Gastrocnemius medialis (tissue), 4 donors: ENCODE data around the gene TAOK1. TPM values are rescaled to one million over a fixed set of nuclear protein-coding genes. Genes with fewer than 3 reads are reported as not detected.

Source experiments
- ATAC-seq, 2 donors: fragments of 150-250 bp; one replicate each; pipeline ENCODE4 v1.9.1; 2016
- DNase-seq, 2 donors: peaks; one replicate each; pipeline ENCODE4 v3.0.0-alpha.2; 2019
- H3K27ac ChIP-seq, 4 donors: fragments of 200-600 bp; sonication (generic); 1 replicate in 1 of 4; 2 replicates in 3 of 4; pipeline ENCODE4 v1.5.1; 2016 to 2018; ENCODE audit warnings: mild to moderate bottlenecking in 2 of 4, moderate library complexity in 1 of 4
- H3K27me3 ChIP-seq, 3 donors: fragments of 200-600 bp; sonication (generic) in 2 of 3; 1 replicate in 1 of 3; 2 replicates in 2 of 3; pipeline versions ENCODE4 v1.5.1 to v1.6.0; 2016 to 2019; ENCODE audit warnings: mild to moderate bottlenecking in 1 of 3, moderate library complexity in 1 of 3
- H3K36me3 ChIP-seq, 2 donors: fragments of 200-600 bp; sonication (generic) in 1 of 2; one replicate each; pipeline ENCODE4 v1.5.1; 2017 to 2018
- H3K4me1 ChIP-seq, 2 donors: fragments of 200-600 bp; sonication (generic) in 1 of 2; one replicate each; pipeline ENCODE4 v1.5.1; 2016 to 2017; ENCODE audit warnings: mild to moderate bottlenecking in 2 of 2
- H3K4me3 ChIP-seq, 4 donors: fragments of 200-600 bp; sonication (generic) in 3 of 4; 1 replicate in 1 of 4; 2 replicates in 3 of 4; pipeline ENCODE4 v1.5.1; 2016 to 2019; ENCODE audit warnings: mild to moderate bottlenecking in 2 of 4
- H3K9me3 ChIP-seq, 3 donors: fragments of 200-600 bp; sonication (generic) in 2 of 3; 1 replicate in 1 of 3; 2 replicates in 2 of 3; pipeline ENCODE4 v1.5.1; 2016 to 2019
- CTCF ChIP-seq, 5 experiments: fragments of 450-650 bp in 3 of 5; fragments of 200-600 bp in 2 of 5; sonication (generic) in 2 of 5; IDR thresholded peaks in 4 of 5; conservative IDR thresholded peaks in 1 of 5; 1 replicate in 4 of 5; 2 replicates in 1 of 5; pipeline ENCODE4 v1.5.1; 2016 to 2019; ENCODE audit warnings: antibody characterized with exemption in 5 of 5, mild to moderate bottlenecking in 3 of 5, moderate library complexity in 3 of 5
- POLR2A ChIP-seq, 2 donors: fragments of 450-650 bp; IDR thresholded peaks; one replicate each; pipeline ENCODE4 v1.6.1; 2017; ENCODE audit warnings: antibody characterized with exemption in 2 of 2, mild to moderate bottlenecking in 2 of 2, moderate library complexity in 2 of 2
- in situ Hi-C, 4 donors: fragments of 200-750 bp; cut with MboI; loops; one replicate each; pipeline versions ENCODE4 v1.15.0 to v1.8.0; 2017; ENCODE audit warnings: low sequenced_read_pairs in 4 of 4
- intact Hi-C: fragments of 100-400 bp; cut with DNase I; formaldehyde crosslinking; loops from one replicate; pipeline ENCODE4 v1.15.1; 2023; ENCODE audit warnings: low total_unique reads
- total RNA-seq, 4 donors: library from RNA; depleted of rRNA; stranded (reverse); fragments of >200 nt; gene quantifications; one replicate each; pipeline versions ENCODE4 v1.1.0 to v1.2.3, GENCODE V29; 2016

TAOK1 gene
- total RNA-seq, 4 donors from 2014 or later = 30.1 to 48.4 (median 35.7) TPM

GRCh38 chr17:29434550-29434949 is 44.4 kb downstream of the TAOK1 start:
- H3K27ac ChIP-seq = no peak overlapping the region
- in situ Hi-C loops (no loop called here), intact Hi-C loops (no loop called here)
- no peaks in the 10 kb centered on the region for H3K9me3 ChIP-seq
- peaks cover 26 to 27% of the 10 kb centered on the region in 2 donors for H3K4me1 ChIP-seq
- no peaks in the 10 kb centered on the region for H3K36me3 ChIP-seq
- H3K4me3 ChIP-seq = no peak overlapping the region
- no peaks in the 10 kb centered on the region for H3K27me3 ChIP-seq
- DNase-seq = no peak
- TF ChIP-seq CTCF (IDR thresholded peaks at IDR 0.05 in 4 of 5, conservative IDR thresholded peaks at IDR 0.05 in 1 of 5) = no peak
- TF ChIP-seq POLR2A (IDR thresholded peaks at IDR 0.05) = no peak
- no peak for ATAC-seq

DNA sequence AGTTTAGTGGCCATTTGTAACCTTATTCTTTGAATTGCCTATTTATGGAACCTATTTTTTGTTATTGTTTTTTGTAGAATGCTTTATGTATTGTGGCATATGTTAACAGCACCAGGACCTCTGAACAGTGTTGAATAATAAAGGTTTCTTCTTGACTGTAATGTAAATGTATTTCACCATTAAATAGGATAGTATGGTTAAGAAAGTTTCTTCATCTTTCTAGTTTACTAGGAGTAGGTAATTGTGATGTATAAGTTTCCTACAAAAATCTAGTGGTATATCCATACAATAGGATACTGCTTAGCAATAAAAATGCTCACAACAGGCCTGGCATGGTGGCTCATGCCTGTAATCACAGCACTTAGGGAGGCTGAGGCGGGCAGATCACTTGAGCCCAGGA is 52.3 kb downstream of the TAOK1 start:
- in situ Hi-C loops (no loop called here), intact Hi-C loops (no loop called here)
- no peaks in the 10 kb centered on the region for H3K27me3 ChIP-seq
- no peak for TF ChIP-seq CTCF (IDR thresholded peaks at IDR 0.05 in 4 of 5, conservative IDR thresholded peaks at IDR 0.05 in 1 of 5)
- TF ChIP-seq POLR2A (IDR thresholded peaks at IDR 0.05) = no peak
- H3K4me1 ChIP-seq = peaks cover 16 to 29% of the 10 kb centered on the region in 2 donors
- no peaks in the 10 kb centered on the region for H3K36me3 ChIP-seq
- H3K27ac ChIP-seq = no peak overlapping the region
- no peak for DNase-seq
- no peak overlapping the region for H3K4me3 ChIP-seq
- ATAC-seq = no peak
- no peaks in the 10 kb centered on the region for H3K9me3 ChIP-seq

DNA sequence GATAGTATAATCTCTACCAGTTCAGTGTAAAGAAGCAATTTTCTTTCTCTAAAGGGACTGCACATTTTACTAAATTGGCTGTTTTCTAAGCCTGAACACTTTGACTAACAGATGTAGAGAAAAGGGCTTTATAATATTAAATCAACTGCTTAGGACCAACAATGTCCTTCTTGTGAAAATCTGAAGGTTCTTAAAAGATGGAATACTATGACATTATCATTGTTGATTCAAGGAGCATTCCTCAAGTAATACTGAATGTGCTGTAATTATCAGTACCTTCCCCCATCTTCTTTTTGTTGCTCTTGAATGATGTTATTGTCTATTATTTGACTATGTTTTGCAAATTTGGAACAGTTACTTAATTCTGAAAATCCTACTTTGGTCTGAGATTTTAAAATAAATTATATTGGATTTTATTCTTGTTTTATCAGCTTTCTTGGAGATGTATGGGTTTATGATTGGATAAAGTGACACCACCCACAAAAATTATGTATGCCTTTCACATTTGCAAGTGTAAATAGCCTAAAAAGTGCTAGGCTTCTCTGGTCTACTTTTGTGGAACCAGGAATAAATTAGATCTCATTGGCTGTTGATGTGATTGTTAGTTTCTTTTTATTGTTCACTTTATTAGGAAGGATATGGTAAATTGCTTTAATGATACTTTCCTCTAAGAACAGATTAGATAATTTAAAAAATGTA is 53.0 kb downstream of the TAOK1 start:
- DNase-seq (no peak), ATAC-seq (no peak)
- intact Hi-C loops (no loop called here), in situ Hi-C loops (no loop called here)
- H3K36me3 ChIP-seq = no peaks in the 10 kb centered on the region
- no peaks in the 10 kb centered on the region for H3K27me3 ChIP-seq
- no peaks in the 10 kb centered on the region for H3K9me3 ChIP-seq
- peaks cover 16 to 33% of the 10 kb centered on the region in 2 donors for H3K4me1 ChIP-seq
- H3K4me3 ChIP-seq = no peak overlapping the region
- H3K27ac ChIP-seq = no peak overlapping the region
- TF ChIP-seq POLR2A (IDR thresholded peaks at IDR 0.05) = no peak
- TF ChIP-seq CTCF (IDR thresholded peaks at IDR 0.05 in 4 of 5, conservative IDR thresholded peaks at IDR 0.05 in 1 of 5) = no peak

DNA sequence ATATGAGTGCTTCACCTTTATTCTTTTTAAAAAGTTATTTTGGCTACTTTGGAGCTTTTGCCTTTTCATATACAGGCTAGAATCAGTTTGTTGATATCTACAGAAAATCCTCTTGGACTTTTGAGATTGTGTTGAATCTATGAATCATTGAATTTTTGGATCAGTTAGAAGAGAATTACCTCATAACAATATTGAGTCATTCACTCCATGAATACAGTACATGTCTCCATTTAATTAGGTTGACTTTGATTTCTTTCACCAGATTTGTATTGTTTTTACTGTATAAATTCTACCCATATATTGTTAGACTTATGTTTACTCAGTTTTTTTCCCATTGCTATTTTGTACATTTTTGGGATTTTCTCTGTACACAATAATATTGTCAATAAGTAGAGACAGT is 54.4 kb downstream of the TAOK1 start:
- DNase-seq (no peak), ATAC-seq (no peak)
- TF ChIP-seq CTCF (IDR thresholded peaks at IDR 0.05 in 4 of 5, conservative IDR thresholded peaks at IDR 0.05 in 1 of 5) = no peak
- no peak for TF ChIP-seq POLR2A (IDR thresholded peaks at IDR 0.05)
- intact Hi-C loops (no loop called here), in situ Hi-C loops (no loop called here)
- H3K27me3 ChIP-seq = no peaks in the 10 kb centered on the region
- no peaks in the 10 kb centered on the region for H3K9me3 ChIP-seq
- no peak overlapping the region for H3K4me3 ChIP-seq
- no peak overlapping the region for H3K27ac ChIP-seq
- H3K4me1 ChIP-seq = peaks cover 16 to 38% of the 10 kb centered on the region in 2 donors
- H3K36me3 ChIP-seq = no peaks in the 10 kb centered on the region

- H3K27me3 ChIP-seq = no peaks in the 10 kb centered on the region
- no peak for ATAC-seq
- DNase-seq = no peak
- H3K27ac ChIP-seq = no peak overlapping the region
- no peak overlapping the region for H3K4me3 ChIP-seq
- no peaks in the 10 kb centered on the region for H3K36me3 ChIP-seq
- no peaks in the 10 kb centered on the region for H3K9me3 ChIP-seq
- in situ Hi-C loops = no loop called here
- peaks cover 24 to 42% of the 10 kb centered on the region in 2 donors for H3K4me1 ChIP-seq
- intact Hi-C loops = no loop called here
- TF ChIP-seq CTCF (IDR thresholded peaks at IDR 0.05 in 4 of 5, conservative IDR thresholded peaks at IDR 0.05 in 1 of 5) (no peak), POLR2A (IDR thresholded peaks at IDR 0.05) (no peak)
These were observed 55.7 kb downstream of the TAOK1 start for GRCh38 chr17:29445844-29446243.
